ENCODE results near the gene ATL2.

GRCh38 chr2:38301969-38302702 is 74.9 kb downstream of the ATL2 start:
- no peak for TF ChIP-seq CTCF (IDR thresholded peaks at IDR 0.05)
- no peak for TF ChIP-seq ZFX (IDR thresholded peaks at IDR 0.05; ENCODE audit: borderline replicate concordance)
